Measurements from ENCODE around the gene PPT1. TPM values are rescaled to one million over a fixed set of nuclear protein-coding genes. Genes with fewer than 3 reads are reported as not detected.

The PPT1 gene
- total and polyA plus RNA-seq, 2 of the 8 experiments (the other 6 are each of a cell fraction or from before 2014, with no cell fraction given): 77.1 to 150 TPM

DNA sequence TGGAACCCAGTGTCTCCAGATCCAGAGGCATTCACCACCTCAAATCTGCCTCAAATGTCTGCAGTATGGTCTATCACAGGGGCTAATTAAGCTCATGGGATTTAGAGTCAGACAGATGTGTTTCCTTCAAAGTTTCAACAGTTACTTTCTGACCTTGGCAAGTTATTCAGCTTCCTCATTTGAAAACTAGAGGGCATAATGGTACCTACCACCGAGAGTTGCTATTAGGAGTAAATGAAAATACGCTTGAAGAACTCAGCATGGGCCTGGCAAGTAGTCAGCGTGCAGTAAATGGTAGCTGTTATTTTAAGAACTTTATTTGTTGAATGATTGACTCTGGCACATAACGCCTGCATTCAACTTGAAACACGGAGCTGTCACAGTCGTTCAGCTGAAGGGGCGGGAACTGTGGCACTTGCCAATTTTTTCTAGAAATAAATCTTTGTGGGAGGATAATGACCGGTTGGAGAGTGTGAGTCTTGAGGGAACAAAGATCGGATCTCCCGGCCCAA lies 57.8 kb downstream of the PPT1 start:
- FAIRE-seq: no peak
- H2BK12ac ChIP-seq (ENCODE audit: low read depth, low read length): no peak overlapping the region; the same call in 1 of the 2 replicates
- no peaks in the 10 kb centered on the region for H3K27me3 ChIP-seq (replicated peaks in 1 of 4; ENCODE audit: control insufficient read depth in 3 of 4, extremely low read depth in 1 of 4, insufficient read depth in 3 of 4, low read length in 3 of 4)
- H4K91ac ChIP-seq (replicated peaks; ENCODE audit: insufficient read length, low read length): no peak overlapping the region
- H3K4me2 ChIP-seq (ENCODE audit: insufficient read depth in 1 of 2, low read depth in 2 of 2, low read length in 2 of 2): peak overlapping the region; percentile 80 to 85
- peak overlapping the region; percentile 50; the same call in 1 of the 2 replicates for H2BK15ac ChIP-seq (ENCODE audit: low read length)
- H3K36me3 ChIP-seq (ENCODE audit: control insufficient read depth in 2 of 4, insufficient read depth in 4 of 4, low read length in 3 of 4): peaks cover 0 to 4% (median 0%) of the 10 kb centered on the region in 4 experiments; a peak in 1 of 8 replicates
- ChIA-PET CTCF (ENCODE audit: partially characterized antibody) (interaction anchor here (0.6 to 3.0 kb wide), 6 partner anchors 24 to 776 kb away, joined by 3 to 11 read pairs (median 4); no protein-coding TSS in a partner anchor), POLR2A (ENCODE audit: partially characterized antibody) (interaction anchor here (0.6 to 2.6 kb wide), 24 partner anchors 10 to 301 kb away, joined by 3 to 17 read pairs (median 4); partner anchors contain the start of genes MYCL, PPIE and ZMPSTE24)
- H3K14ac ChIP-seq (ENCODE audit: insufficient read length): no peak overlapping the region
- H3K56ac ChIP-seq (replicated peaks; ENCODE audit: insufficient read length, low read depth, low read length): peak overlapping the region; percentile 69
- H3K9ac ChIP-seq (replicated peaks in 1 of 4; ENCODE audit: extremely low read depth in 1 of 4, low read depth in 3 of 4, low read length in 3 of 4): peak overlapping the region; percentile 73 to 99 (median 94)
- peaks cover 4% of the 10 kb centered on the region for H3K23me2 ChIP-seq (ENCODE audit: low read depth, low read length)
- H4K20me1 ChIP-seq (replicated peaks in 1 of 2; ENCODE audit: control insufficient read depth in 1 of 2, insufficient read depth in 2 of 2, low read length in 2 of 2): peaks cover 0 to 11% of the 10 kb centered on the region in 2 experiments
- H3K79me2 ChIP-seq (ENCODE audit: control insufficient read depth in 1 of 2, insufficient read depth in 2 of 2, low read length in 2 of 2): peaks cover 22 to 36% of the 10 kb centered on the region in 2 experiments
- H3K27ac ChIP-seq (ENCODE audit: low read depth, low read length): peak overlapping the region; percentile 96
- H3K79me1 ChIP-seq (ENCODE audit: low read depth, low read length): peaks cover 5% of the 10 kb centered on the region
- peak overlapping the region; percentile 46; the same call in 1 of the 2 replicates for H2AK5ac ChIP-seq (ENCODE audit: low read depth, low read length)
- H2BK20ac ChIP-seq (ENCODE audit: low read length): no peak overlapping the region
- H2BK5ac ChIP-seq (ENCODE audit: low read depth, low read length): peak overlapping the region; percentile 98
- no peak for DNase-seq (ENCODE audit: low read depth in 1 of 2, low spot score in 2 of 2)
- H2BK120ac ChIP-seq (replicated peaks; ENCODE audit: low read depth, low read length): no peak overlapping the region
- H4K5ac ChIP-seq (ENCODE audit: insufficient read length, low read depth, low read length): peak overlapping the region; percentile 68
- peak overlapping the region; percentile 95; the same call in 1 of the 2 replicates for H4K8ac ChIP-seq (ENCODE audit: extremely low read depth, insufficient read depth, low read length)
- no peaks in the 10 kb centered on the region for H3K9me3 ChIP-seq (ENCODE audit: insufficient read depth in 2 of 2, low read depth in 1 of 2, low read length in 1 of 2)
- H3K4ac ChIP-seq (replicated peaks; ENCODE audit: insufficient read length, low read depth, low read length): peak overlapping the region; percentile 9
- peaks cover 3 to 7% (median 3%) of the 10 kb centered on the region in 4 experiments; a peak in 4 of 7 replicates for H3K4me1 ChIP-seq (replicated peaks in 1 of 4; ENCODE audit: control insufficient read depth in 3 of 4, insufficient read depth in 4 of 4, low read length in 3 of 4)
- H2AFZ ChIP-seq (ENCODE audit: low read length): no peak overlapping the region
- WGBS, 2 experiments (ENCODE audit: extremely low coverage in 1 of 2, insufficient coverage in 1 of 2, insufficient read length in 1 of 2, insufficient replicate concordance in 2 of 2, low coverage in 1 of 2, low lambda C conversion rate in 2 of 2, missing lambda C conversion rate in 1 of 2): 7% methylated on average over 10 of the region's 10 CpGs; no CpG with 5 or more reads in 1 of the 2 experiments
- no peak overlapping the region for H3K23ac ChIP-seq (ENCODE audit: insufficient read length)
- H3K4me3 ChIP-seq (ENCODE audit: extremely low read depth in 1 of 4, insufficient read depth in 2 of 4, low read depth in 3 of 4, low read length in 4 of 4): peak overlapping the region; percentile 73 to 99 (median 76)
- peak overlapping the region; percentile 81 for H3K18ac ChIP-seq (ENCODE audit: extremely low read depth, low read length)
- TF ChIP-seq HDAC6 (IDR thresholded peaks at IDR 0.05; ENCODE audit: low read depth, low read length) (no peak), RNF2 (IDR thresholded peaks at IDR 0.05; ENCODE audit: borderline replicate concordance, low read depth, low read length, missing control alignments, poor library complexity, severe bottlenecking) (no peak), POLR2A (IDR thresholded peaks at IDR 0.05; ENCODE audit: control extremely low read depth in 1 of 2, low read depth in 2 of 2, low read length in 2 of 2) (no peak)
- TF ChIP-seq, protein P1, sequence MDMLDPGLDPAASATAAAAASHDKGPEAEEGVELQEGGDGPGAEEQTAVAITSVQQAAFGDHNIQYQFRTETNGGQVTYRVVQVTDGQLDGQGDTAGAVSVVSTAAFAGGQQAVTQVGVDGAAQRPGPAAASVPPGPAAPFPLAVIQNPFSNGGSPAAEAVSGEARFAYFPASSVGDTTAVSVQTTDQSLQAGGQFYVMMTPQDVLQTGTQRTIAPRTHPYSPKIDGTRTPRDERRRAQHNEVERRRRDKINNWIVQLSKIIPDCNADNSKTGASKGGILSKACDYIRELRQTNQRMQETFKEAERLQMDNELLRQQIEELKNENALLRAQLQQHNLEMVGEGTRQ (IDR thresholded peaks at IDR 0.05; ENCODE audit: low read length): no peak

Data from H1 (cell line).